DND-41 (cell line): ENCODE results near the gene BNC1.

ENCODE experiments used
- ATAC-seq: fragments of 200-7000 bp; cut with Tn5 transposase; 3 replicates; pipeline ENCODE4 v1.9.1; 2021; ENCODE audit warnings: low read depth; ENCODE audit not compliant: insufficient read depth
- DNase-seq: peaks from one replicate; pipeline ENCODE4 v3.0.0-alpha.2; 2020
- H2AFZ ChIP-seq: 2 replicates; pipeline ENCODE4 v1.6.0; 2012; ENCODE audit warnings: low read depth, low read length
- H3K27ac ChIP-seq: 2 replicates; pipeline ENCODE4 v1.5.1; 2012; ENCODE audit warnings: low read length, inconsistent platforms
- H3K27me3 ChIP-seq: fragments of 200-600 bp; sonication (generic); 2 replicates; pipeline ENCODE4 v1.6.0; 2012; ENCODE audit warnings: low read length, mild to moderate bottlenecking, inconsistent platforms; ENCODE audit not compliant: insufficient read depth, poor library complexity
- H3K36me3 ChIP-seq: 2 replicates; pipeline ENCODE4 v1.5.1; 2012; ENCODE audit warnings: low read length, inconsistent platforms; ENCODE audit not compliant: insufficient read depth
- H3K4me1 ChIP-seq: 2 replicates; pipeline ENCODE4 v1.5.1; 2012; ENCODE audit warnings: mild to moderate bottlenecking, low read length; ENCODE audit not compliant: insufficient read depth
- H3K4me2 ChIP-seq: 2 replicates; pipeline ENCODE4 v1.6.0; 2012; ENCODE audit warnings: mild to moderate bottlenecking, moderate library complexity, low read length, inconsistent platforms; ENCODE audit not compliant: insufficient read depth
- H3K4me3 ChIP-seq, 2 experiments: fragments of 200-600 bp in 1 of 2; shearing (Covaris generic) in 1 of 2; 2 replicates each; pipeline ENCODE4 v1.5.1; 2012 to 2016; ENCODE audit warnings: inconsistent platforms in 2 of 2, low read length in 2 of 2, mild to moderate bottlenecking in 2 of 2, low read depth in 1 of 2, moderate library complexity in 1 of 2
- H3K79me2 ChIP-seq: 2 replicates; pipeline ENCODE4 v1.6.0; 2012; ENCODE audit warnings: low read length, inconsistent platforms; ENCODE audit not compliant: insufficient read depth
- H3K9ac ChIP-seq: 2 replicates; pipeline ENCODE4 v1.6.0; 2012; ENCODE audit warnings: low read depth, mild to moderate bottlenecking, inconsistent platforms, low read length, moderate library complexity
- H3K9me3 ChIP-seq: 2 replicates; pipeline ENCODE4 v1.5.1; 2012; ENCODE audit warnings: low read length, moderate library complexity, mild to moderate bottlenecking, inconsistent platforms; ENCODE audit not compliant: insufficient read depth, severe bottlenecking
- H4K20me1 ChIP-seq: 2 replicates; pipeline ENCODE4 v1.6.0; 2012; ENCODE audit warnings: low read length; ENCODE audit not compliant: insufficient read depth
- CTCF ChIP-seq: IDR thresholded peaks from 2 replicates; pipeline ENCODE4 v1.5.1; 2012; ENCODE audit warnings: borderline replicate concordance, low read length, moderate library complexity, mild to moderate bottlenecking; ENCODE audit not compliant: poor library complexity, severe bottlenecking; ENCODE audit errors: extremely low read depth
- EZH2 ChIP-seq: IDR thresholded peaks from 3 replicates; pipeline ENCODE4 v1.6.1; 2012; ENCODE audit warnings: borderline replicate concordance, low read depth, mild to moderate bottlenecking, moderate library complexity, low read length, inconsistent platforms; ENCODE audit not compliant: severe bottlenecking

BNC1 gene

DNA sequence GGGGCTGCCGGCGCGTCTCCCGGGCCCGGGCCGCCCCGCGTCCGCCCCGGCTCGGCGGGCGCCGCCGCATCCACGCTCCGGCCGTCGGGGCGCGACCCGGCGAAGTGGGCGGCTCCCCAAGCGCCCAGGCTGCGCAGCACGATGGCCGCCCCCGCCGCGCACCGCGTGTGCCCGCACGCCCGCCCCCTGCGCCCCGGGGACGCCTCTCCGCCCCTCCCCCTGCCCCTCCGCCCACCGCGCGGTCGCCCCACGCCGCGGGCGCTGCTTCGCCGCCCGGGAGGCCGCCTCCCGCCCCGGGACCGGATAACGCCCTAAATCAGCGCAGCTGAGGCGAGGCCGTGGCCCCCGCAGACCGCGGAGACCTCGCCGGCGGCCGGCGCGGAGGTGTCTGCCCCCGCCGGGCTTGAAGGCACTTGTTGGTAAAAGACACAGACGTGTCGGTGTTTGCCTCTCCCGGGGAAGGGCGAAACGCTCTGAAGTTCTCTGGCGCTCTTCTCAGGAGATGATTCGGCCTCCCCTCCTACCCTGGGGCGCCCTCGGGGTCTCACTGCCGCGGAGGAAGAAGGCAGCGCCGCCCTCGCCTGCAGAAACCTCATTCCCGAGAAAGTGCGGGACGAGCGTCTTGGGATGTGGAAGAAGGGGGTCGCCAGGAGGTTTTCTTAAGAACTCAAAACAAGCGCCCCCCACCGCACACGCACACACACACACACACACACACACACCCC is at the start of gene BNC1:
TSS of gene BNC1 (minus strand) at position 106 of the 725 bp plus-strand sequence. CDS start at position 70, 36 bp downstream.
- no peak for ATAC-seq
- Histone ChIP-seq H3K27me3 (peaks cover 6% of the 10 kb centered on the region), H3K4me3 (no peak within 1 kb of the TSS), H3K36me3 (no peaks in the 10 kb centered on the region), H3K4me2 (no peak within 1 kb of the TSS), H2AFZ (no peak within 1 kb of the TSS), H3K9ac (no peak within 1 kb of the TSS), H3K4me1 (no peaks in the 10 kb centered on the region), H4K20me1 (no peaks in the 10 kb centered on the region), H3K79me2 (no peaks in the 10 kb centered on the region), H3K9me3 (no peaks in the 10 kb centered on the region), H3K27ac (no peak within 1 kb of the TSS)
- no peak for DNase-seq
- TF ChIP-seq EZH2: no peak
- TF ChIP-seq CTCF: no peak

- Histone ChIP-seq H3K9ac (no peak overlapping the region), H2AFZ (no peak overlapping the region), H4K20me1 (no peaks in the 10 kb centered on the region), H3K27me3 (no peaks in the 10 kb centered on the region), H3K4me1 (no peaks in the 10 kb centered on the region), H3K36me3 (no peaks in the 10 kb centered on the region), H3K4me2 (no peak overlapping the region), H3K9me3 (no peaks in the 10 kb centered on the region), H3K27ac (no peak overlapping the region), H3K4me3 (no peak overlapping the region), H3K79me2 (no peaks in the 10 kb centered on the region)
- TF ChIP-seq CTCF (no peak), EZH2 (no peak)
- DNase-seq (no peak), ATAC-seq (no peak)
Observed at GRCh38 chr15:83327041-83327440, 42.6 kb upstream of the BNC1 start.

DNA sequence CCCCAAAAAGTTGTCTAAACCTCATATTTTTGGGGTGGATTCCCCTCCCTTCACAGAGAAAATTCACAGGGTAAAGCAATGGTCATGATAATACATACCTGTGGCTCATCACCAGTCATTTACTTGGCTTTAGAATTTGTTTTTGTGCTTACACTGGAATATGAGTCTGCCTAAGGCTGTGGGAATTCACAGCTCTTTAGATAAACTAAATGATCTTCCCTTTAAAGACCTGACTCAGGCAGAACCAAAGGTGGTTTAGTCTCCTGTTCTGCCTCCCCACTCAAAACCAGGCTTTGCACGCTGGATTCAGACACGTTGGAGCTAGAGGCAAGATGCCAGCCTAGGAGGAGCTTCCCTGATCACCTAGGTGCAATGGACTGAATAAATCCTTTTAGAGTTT is 40.3 kb upstream of the BNC1 start:
- Histone ChIP-seq H4K20me1 (no peaks in the 10 kb centered on the region), H3K27ac (no peak overlapping the region), H3K4me3 (no peak overlapping the region), H3K4me2 (no peak overlapping the region), H2AFZ (no peak overlapping the region), H3K27me3 (no peaks in the 10 kb centered on the region), H3K9ac (no peak overlapping the region), H3K4me1 (no peaks in the 10 kb centered on the region), H3K36me3 (no peaks in the 10 kb centered on the region), H3K79me2 (no peaks in the 10 kb centered on the region), H3K9me3 (no peaks in the 10 kb centered on the region)
- DNase-seq (no peak), ATAC-seq (no peak)
- TF ChIP-seq EZH2: no peak
- TF ChIP-seq CTCF: no peak

DNA sequence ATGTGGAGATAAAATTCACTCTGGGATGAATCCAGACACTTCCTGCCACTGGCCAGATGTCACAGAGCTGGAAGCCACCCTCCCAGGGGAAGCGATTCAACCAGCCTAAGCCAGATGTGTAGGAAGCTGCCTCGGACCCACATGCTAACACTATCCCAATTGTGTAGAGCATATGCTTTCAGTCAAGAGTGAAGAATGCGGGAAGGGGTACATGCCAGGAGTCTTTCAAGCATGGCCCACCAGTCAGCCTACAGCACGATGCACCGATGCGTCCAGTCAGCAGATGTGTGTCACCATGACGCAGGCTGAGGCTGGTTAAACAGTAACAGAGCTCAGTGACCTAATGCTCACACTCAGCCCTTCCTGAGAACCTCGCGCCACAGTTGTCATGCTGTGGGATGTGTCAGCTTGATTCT is 38.8 kb upstream of the BNC1 start:
- Histone ChIP-seq H3K9ac (no peak overlapping the region), H2AFZ (no peak overlapping the region), H3K36me3 (no peaks in the 10 kb centered on the region), H3K79me2 (no peaks in the 10 kb centered on the region), H3K4me1 (no peaks in the 10 kb centered on the region), H3K4me2 (no peak overlapping the region), H3K4me3 (no peak overlapping the region), H3K27ac (no peak overlapping the region), H3K9me3 (no peaks in the 10 kb centered on the region), H4K20me1 (no peaks in the 10 kb centered on the region), H3K27me3 (no peaks in the 10 kb centered on the region)
- ATAC-seq: no peak
- TF ChIP-seq CTCF (no peak), EZH2 (no peak)
- DNase-seq: no peak
